ENCODE results near the gene DPF3.

- TF ChIP-seq CTCF (IDR thresholded peaks at IDR 0.05), result no peak
- no peak for TF ChIP-seq POLR2A (IDR thresholded peaks at IDR 0.05)
Observed at GRCh38 chr14:72777636-72778035, 116.3 kb downstream of the DPF3 start.

Measured in lower leg skin (tissue), 3 donors.